K562 (cell line): ENCODE measurements around the gene SLC8A1. TPM values are rescaled to one million over a fixed set of nuclear protein-coding genes. Genes with fewer than 3 reads are reported as not detected.

Source experiments
- ATAC-seq: fragments of 200-7000 bp; cut with Tn5 transposase; 3 replicates; pipeline ENCODE4 v1.9.1; 2020; ENCODE audit warnings: moderate library complexity
- BruUV-seq: library from RNA; stranded (reverse); fragments of 400-500 nt; replicated peaks from 2 replicates; lab custom pipeline; 2021; lab: Mats Ljungman, UMichigan
- CTCF ChIA-PET: fragments of 300-600 bp; formaldehyde crosslinking; extraction: SDS; loops from one replicate; lab custom pipeline; 2021; ENCODE audit warnings: low intra/inter-chr PET ratio; lab: Yijun Ruan, JAX
- POLR2A ChIA-PET: fragments of 300-600, 350-650 bp; sonication (Branson Sonifier 250); formaldehyde crosslinking; extraction: SDS; loops from one replicate; lab custom pipeline; 2021; ENCODE audit warnings: antibody characterized with exemption, inconsistent platforms; lab: Yijun Ruan, JAX
- DNase-seq, 4 experiments: peaks; one replicate each; pipeline versions ENCODE4 v3.0.0 to v3.0.0-alpha.2; 2011 to 2018; ENCODE audit warnings: low spot score in 3 of 4, mixed read lengths in 3 of 4; ENCODE audit errors: extremely low read depth in 1 of 4
- FAIRE-seq: peaks from 2 replicates; lab custom pipeline; 2011; peaks lifted over from hg19 to GRCh38; lab: Jason Lieb, UNC
- H2AFZ ChIP-seq: 2 replicates; pipeline ENCODE4 v1.6.0; 2011; ENCODE audit warnings: low read depth, low read length, control low read depth, inconsistent platforms
- H3K27ac ChIP-seq: fragments of 200-600 bp; 3 replicates; pipeline ENCODE4 v1.8.0; 2011; ENCODE audit warnings: low read depth, mild to moderate bottlenecking, control low read depth, inconsistent platforms, low read length, moderate library complexity, mixed read lengths; ENCODE audit errors: extremely low read depth
- H3K27me3 ChIP-seq, 2 experiments: fragments of 300-600 bp in 1 of 2; 2 replicates in 1 of 2; 3 replicates in 1 of 2; pipeline versions ENCODE4 v1.6.0 to v1.8.0; 2011; ENCODE audit warnings: inconsistent platforms in 2 of 2, low read length in 2 of 2, mild to moderate bottlenecking in 1 of 2, mixed read lengths in 1 of 2, moderate library complexity in 1 of 2; ENCODE audit not compliant: control insufficient read depth in 2 of 2, insufficient read depth in 2 of 2
- H3K36me3 ChIP-seq: fragments of 300-600 bp; 3 replicates; pipeline ENCODE4 v1.8.0; 2011; ENCODE audit warnings: mild to moderate bottlenecking, low read length, inconsistent platforms; ENCODE audit not compliant: control insufficient read depth, insufficient read depth
- H3K4me1 ChIP-seq, 2 experiments: fragments of 200-600 bp in 1 of 2; replicated peaks in 1 of 2; 2 replicates in 1 of 2; 3 replicates in 1 of 2; pipeline versions ENCODE4 v1.5.1 to v1.8.0; 2011; ENCODE audit warnings: inconsistent platforms in 2 of 2, low read length in 2 of 2, mild to moderate bottlenecking in 1 of 2, mixed read lengths in 1 of 2, moderate library complexity in 1 of 2; ENCODE audit not compliant: control insufficient read depth in 2 of 2, insufficient read depth in 2 of 2
- H3K4me2 ChIP-seq: 2 replicates; pipeline ENCODE4 v1.6.1; 2011; ENCODE audit warnings: low read length, control low read depth, inconsistent platforms, mixed read lengths; ENCODE audit not compliant: insufficient read depth
- H3K4me3 ChIP-seq: fragments of 200-600 bp; sonication (generic), shearing (Covaris generic); 2 replicates; pipeline ENCODE4 v1.5.1; 2016; ENCODE audit warnings: control low read depth, inconsistent platforms
- H3K79me2 ChIP-seq: fragments of 200-600 bp; 3 replicates; pipeline ENCODE4 v1.8.0; 2011; ENCODE audit warnings: low read length, inconsistent platforms; ENCODE audit not compliant: control insufficient read depth, insufficient read depth
- H3K9ac ChIP-seq, 2 experiments: 2 replicates each; pipeline versions ENCODE4 v1.6.0 to v1.6.1; 2011; ENCODE audit warnings: low read depth in 2 of 2, low read length in 2 of 2, control low read depth in 1 of 2, inconsistent platforms in 1 of 2, mild to moderate bottlenecking in 1 of 2, mixed read lengths in 1 of 2; ENCODE audit not compliant: insufficient read depth in 1 of 2
- H3K9me1 ChIP-seq: one replicate; pipeline ENCODE4 v1.6.0; 2011; ENCODE audit warnings: inconsistent platforms, mild to moderate bottlenecking, low read length, moderate library complexity; ENCODE audit not compliant: control insufficient read depth, insufficient read depth
- H3K9me3 ChIP-seq: replicated peaks from 2 replicates; pipeline ENCODE4 v1.5.1; 2011; ENCODE audit warnings: low read depth, low read length, inconsistent platforms; ENCODE audit not compliant: control insufficient read depth, insufficient read depth
- H4K20me1 ChIP-seq: replicated peaks from 2 replicates; pipeline ENCODE4 v1.6.1; 2011; ENCODE audit warnings: low read length, inconsistent platforms, mixed read lengths; ENCODE audit not compliant: control insufficient read depth, insufficient read depth
- BRD4 ChIP-seq: fragments of 200-600 bp; sonication (generic); IDR thresholded peaks from 2 replicates; pipeline ENCODE4 v1.6.1; 2017; ENCODE audit warnings: inconsistent platforms
- CBX1 ChIP-seq: sonication (generic); IDR thresholded peaks from 2 replicates; pipeline ENCODE4 v1.6.1; 2016; ENCODE audit warnings: antibody characterized with exemption, low read depth, mild to moderate bottlenecking
- CBX3 ChIP-seq, 2 experiments: IDR thresholded peaks; 1 replicate in 1 of 2; 2 replicates in 1 of 2; pipeline ENCODE4 v1.6.1; 2012; ENCODE audit warnings: inconsistent platforms in 2 of 2, low read length in 2 of 2, borderline replicate concordance in 1 of 2, control low read depth in 1 of 2
- CCNT2 ChIP-seq: IDR thresholded peaks from 2 replicates; pipeline ENCODE4 v1.6.1; 2011; ENCODE audit warnings: borderline replicate concordance, low read depth, mild to moderate bottlenecking, moderate library complexity, mixed read lengths, low read length; ENCODE audit not compliant: insufficient read length; ENCODE audit errors: extremely low read depth
- HNRNPK ChIP-seq: fragments of 200-400 bp; formaldehyde crosslinking; IDR thresholded peaks from one replicate; pipeline ENCODE4 v1.6.1; 2018; ENCODE audit warnings: mild to moderate bottlenecking, low read depth, low read length; ENCODE audit not compliant: poor library complexity, severe bottlenecking
- RBM22 ChIP-seq: fragments of 200-400 bp; formaldehyde crosslinking; IDR thresholded peaks from 2 replicates; pipeline ENCODE4 v1.6.1; 2018; ENCODE audit warnings: low read length, low read depth; ENCODE audit not compliant: poor library complexity, severe bottlenecking
- SETDB1 ChIP-seq: IDR thresholded peaks from one replicate; pipeline ENCODE4 v1.6.1; 2012; ENCODE audit warnings: low read length, control low read depth, inconsistent platforms
- SPI1 ChIP-seq: IDR thresholded peaks from 2 replicates; pipeline ENCODE4 v1.6.1; 2011; ENCODE audit warnings: low read depth, low read length, control low read depth, borderline replicate concordance
- SRF ChIP-seq, 2 experiments: fragments of 250-450, 450-650 bp in 1 of 2; sonication (Bioruptor Pico) in 1 of 2; sonication (generic) in 1 of 2; formaldehyde crosslinking; IDR thresholded peaks; 2 replicates each; pipeline versions ENCODE4 v1.5.0 to v1.5.1; 2020 to 2022; ENCODE audit warnings: mild to moderate bottlenecking in 1 of 2, missing genetic modification reagents in 1 of 2
- ZBTB11 ChIP-seq, 3 experiments: fragments of 200-800 bp in 1 of 3; fragments of 250-450 bp in 1 of 3; fragments of 450-650 bp in 1 of 3; sonication (Bioruptor Pico) in 1 of 3; sonication (Bioruptor generic) in 1 of 3; formaldehyde crosslinking in 1 of 3; IDR thresholded peaks; 2 replicates each; pipeline versions ENCODE4 v1.6.1 to v1.8.0; 2016 to 2022; ENCODE audit warnings: mild to moderate bottlenecking in 2 of 3, missing genetic modification characterization in 2 of 3, missing compliant biosample characterization in 1 of 3, moderate library complexity in 1 of 3
- ZBTB9 ChIP-seq: fragments of 450-650 bp; formaldehyde crosslinking; IDR thresholded peaks from 2 replicates; pipeline ENCODE4 v1.4.0; 2020; ENCODE audit warnings: mild to moderate bottlenecking, moderate library complexity
- ZNF143 ChIP-seq: sonication (generic); formaldehyde crosslinking; IDR thresholded peaks from 2 replicates; pipeline ENCODE4 v1.9.0; 2022; ENCODE audit warnings: mild to moderate bottlenecking, missing genetic modification reagents
- ZNF175 ChIP-seq: fragments of 200-800 bp; sonication (Bioruptor generic); IDR thresholded peaks from 2 replicates; pipeline ENCODE4 v1.6.1; 2016; ENCODE audit warnings: low read depth, mild to moderate bottlenecking, missing genetic modification characterization, missing compliant biosample characterization
- ZNF584 ChIP-seq: fragments of 200-800 bp; sonication (Bioruptor generic); IDR thresholded peaks from 2 replicates; pipeline ENCODE4 v1.6.1; 2016; ENCODE audit warnings: low read depth, mild to moderate bottlenecking, missing genetic modification characterization, missing compliant biosample characterization
- ZNF668 ChIP-seq: fragments of 250-450 bp; sonication (Bioruptor Pico); IDR thresholded peaks from 2 replicates; pipeline ENCODE4 v1.8.0; 2022; ENCODE audit warnings: mild to moderate bottlenecking, inconsistent platforms
- WGBS: fragments of 100-300 bp; shearing (Covaris generic); methylation state at CpG from one replicate; pipeline ENCODE4 v1.1.6; 2016; ENCODE audit warnings: low coverage, mixed read lengths; ENCODE audit not compliant: insufficient coverage; ENCODE audit errors: missing lambda C conversion rate; 5-methylcytosine and 5-hydroxymethylcytosine counted together
- in situ Hi-C: fragments of 300-500 bp; cut with MboI; formaldehyde crosslinking; loops from 4 replicates; pipeline ENCODE4 v1.15.0; 2018; ENCODE audit warnings: inconsistent platforms, mixed read lengths
- intact Hi-C: fragments of 100-400 bp; cut with micrococcal nuclease; formaldehyde crosslinking; loops from 2 replicates; pipeline ENCODE4 v1.14.2; 2022
- polyA plus RNA-seq, 8 experiments: library from polyadenylated mRNA; depleted of rRNA in 4 of 8; stranded (reverse) in 5 of 8; unstranded in 3 of 8; fragments of >200 nt; fragmentation: Nextera tagmentation in 2 of 8; fragmentation: Illumina TruSeq in 1 of 8; extraction: Ambion mirVana in 2 of 8; extraction: Trizol in 1 of 8; gene quantifications; 2 replicates each; pipeline versions ENCODE4 v1.2.1 to v1.2.3, GENCODE V29; 2011 to 2014; ENCODE audit warnings: inconsistent platforms in 1 of 8, missing spikeins in 1 of 8
- total RNA-seq, 7 experiments: library from RNA; depleted of rRNA in 6 of 7; stranded (reverse); fragments of >200 nt in 6 of 7; fragmentation: Illumina TruSeq in 2 of 7; extraction: Trizol in 2 of 7; gene quantifications; 2 replicates each; pipeline versions ENCODE4 v1.2.1 to v1.2.3, GENCODE V29; 2011 to 2021; ENCODE audit warnings: low replicate concordance in 1 of 7

SLC8A1 gene
- total and polyA plus RNA-seq, 9 of the 15 experiments (the other 6 are each of a cell fraction or from before 2014, with no cell fraction given), result not detected

- Histone ChIP-seq H2AFZ (no peak overlapping the region), H3K27me3 (no peaks in the 10 kb centered on the region), H3K36me3 (no peaks in the 10 kb centered on the region), H3K4me2 (no peak overlapping the region), H3K4me1 (no peaks in the 10 kb centered on the region), H3K9me1 (no peaks in the 10 kb centered on the region), H3K9ac (no peak overlapping the region), H3K4me3 (no peak overlapping the region), H3K9me3 (no peaks in the 10 kb centered on the region), H3K79me2 (no peaks in the 10 kb centered on the region), H3K27ac (no peak overlapping the region), H4K20me1 (no peaks in the 10 kb centered on the region)
- FAIRE-seq (no peak), DNase-seq (no peak), ATAC-seq (no peak)
- ChIA-PET POLR2A (no interaction called here), CTCF (no interaction called here)
- TF ChIP-seq ZNF668 (CRISPR knock-in tag), result no peak
- TF ChIP-seq ZNF175, result no peak
- TF ChIP-seq BRD4, result no peak
- TF ChIP-seq SETDB1, result no peak
- no peak for TF ChIP-seq ZBTB9 (CRISPR knock-in tag)
- TF ChIP-seq ZNF143, result no peak
- no peak for TF ChIP-seq SPI1
- no peak for TF ChIP-seq ZNF584 (CRISPR knock-in tag)
- TF ChIP-seq CBX1, result no peak
- TF ChIP-seq RBM22, result no peak
- no peak for TF ChIP-seq HNRNPK
- TF ChIP-seq SRF (CRISPR knock-in tag; IDR thresholded peaks at IDR 0.05), result no peak
- TF ChIP-seq CCNT2, result no peak
- TF ChIP-seq CBX3 (IDR thresholded peaks at IDR 0.05; ENCODE audit: borderline replicate concordance in 1 of 2, low read length in 2 of 2), result no peak
- no peak for TF ChIP-seq ZBTB11 (CRISPR knock-in tag; IDR thresholded peaks at IDR 0.05)
- 0% methylated on average over 2 of the region's 2 CpGs for WGBS
- BruUV-seq, result no TSS peak
- intact Hi-C loops, result no loop called here
- in situ Hi-C loops, result no loop called here
Measured at GRCh38 chr2:40268566-40268965, 183.3 kb downstream of the SLC8A1 start.
